IMR-90 (cell line): ENCODE results near the gene CLIC1. TPM values are rescaled to one million over a fixed set of nuclear protein-coding genes. Genes with fewer than 3 reads are reported as not detected.

ENCODE experiments used
- ATAC-seq: fragments of 200-7000 bp; cut with Tn5 transposase; 2 replicates; pipeline ENCODE4 v1.9.1; 2020; ENCODE audit warnings: low read depth, mild to moderate bottlenecking, moderate library complexity
- BruUV-seq: library from RNA; stranded (reverse); fragments of 400-500 nt; replicated peaks from 2 replicates; lab custom pipeline; 2021; lab: Mats Ljungman, UMichigan
- CTCF ChIA-PET: fragments of 300-600 bp; formaldehyde crosslinking; extraction: SDS; loops from one replicate; lab custom pipeline; 2021; ENCODE audit warnings: antibody characterized with exemption; lab: Yijun Ruan, JAX
- POLR2A ChIA-PET: fragments of 300-600 bp; sonication (Branson Sonifier 250); formaldehyde crosslinking; loops from one replicate; lab custom pipeline; 2022; ENCODE audit warnings: antibody characterized with exemption; ENCODE audit not compliant: unreplicated experiment; lab: Charles Lee
- DNase-seq: peaks from one replicate; pipeline ENCODE4 v3.0.0; 2013
- H2AFZ ChIP-seq: replicated peaks from 2 replicates; pipeline ENCODE3; 2013; ENCODE audit warnings: low read length, mild to moderate bottlenecking; ENCODE audit not compliant: poor library complexity
- H2AK5ac ChIP-seq: 2 replicates; pipeline ENCODE4 v1.6.1; 2013; ENCODE audit warnings: low read depth, low read length, inconsistent platforms
- H2AK9ac ChIP-seq: replicated peaks from 2 replicates; pipeline ENCODE3; 2013; ENCODE audit warnings: mild to moderate bottlenecking, low read depth, low read length, moderate library complexity; ENCODE audit not compliant: poor library complexity
- H2BK120ac ChIP-seq: 2 replicates; pipeline ENCODE4 v1.6.1; 2013; ENCODE audit warnings: low read depth, low read length, inconsistent platforms
- H2BK15ac ChIP-seq: 3 replicates; pipeline ENCODE4 v1.6.1; 2013; ENCODE audit warnings: low read depth, low read length, inconsistent platforms
- H2BK20ac ChIP-seq: 2 replicates; pipeline ENCODE4 v1.6.1; 2013; ENCODE audit warnings: low read depth, mild to moderate bottlenecking, inconsistent platforms, low read length, moderate library complexity
- H2BK5ac ChIP-seq: 2 replicates; pipeline ENCODE4 v1.6.1; 2013; ENCODE audit warnings: mild to moderate bottlenecking, low read depth, low read length, inconsistent platforms; ENCODE audit not compliant: poor library complexity, severe bottlenecking
- H3K14ac ChIP-seq: replicated peaks from 2 replicates; pipeline ENCODE4 v1.6.1; 2013; ENCODE audit warnings: low read depth, low read length, inconsistent platforms
- H3K18ac ChIP-seq: 2 replicates; pipeline ENCODE4 v1.6.1; 2013; ENCODE audit warnings: low read depth, low read length, control low read depth
- H3K23ac ChIP-seq: 2 replicates; pipeline ENCODE4 v1.6.1; 2013; ENCODE audit warnings: low read depth, low read length, inconsistent platforms
- H3K27ac ChIP-seq: 2 replicates; pipeline ENCODE4 v1.5.1; 2013; ENCODE audit warnings: mild to moderate bottlenecking, control low read depth, low read length; ENCODE audit not compliant: insufficient read depth
- H3K27me3 ChIP-seq: 2 replicates; pipeline ENCODE4 v1.6.1; 2013; ENCODE audit warnings: low read length; ENCODE audit not compliant: control insufficient read depth, insufficient read depth
- H3K36me3 ChIP-seq: 2 replicates; pipeline ENCODE4 v1.6.1; 2013; ENCODE audit warnings: low read length, mixed read lengths; ENCODE audit not compliant: control insufficient read depth, insufficient read depth
- H3K4ac ChIP-seq: 2 replicates; pipeline ENCODE4 v1.6.1; 2013; ENCODE audit warnings: low read depth, low read length, inconsistent platforms
- H3K4me1 ChIP-seq: 2 replicates; pipeline ENCODE4 v1.6.1; 2013; ENCODE audit warnings: low read length, mixed read lengths; ENCODE audit not compliant: control insufficient read depth, insufficient read depth
- H3K4me2 ChIP-seq: 2 replicates; pipeline ENCODE4 v1.6.1; 2013; ENCODE audit warnings: low read depth, mild to moderate bottlenecking, control low read depth, low read length, moderate library complexity
- H3K4me3 ChIP-seq: 2 replicates; pipeline ENCODE4 v1.5.1; 2013; ENCODE audit warnings: low read depth, mild to moderate bottlenecking, control low read depth, low read length, moderate library complexity; ENCODE audit not compliant: insufficient read depth
- H3K56ac ChIP-seq: 2 replicates; pipeline ENCODE4 v1.6.1; 2013; ENCODE audit warnings: low read length, inconsistent platforms; ENCODE audit not compliant: insufficient read depth; ENCODE audit errors: extremely low read depth
- H3K79me1 ChIP-seq, 2 experiments: 2 replicates each; pipeline ENCODE4 v1.6.1; 2013; ENCODE audit warnings: low read length in 2 of 2, inconsistent platforms in 1 of 2, low read depth in 1 of 2
- H3K9ac ChIP-seq: 2 replicates; pipeline ENCODE4 v1.6.1; 2013; ENCODE audit warnings: low read depth, low read length, control low read depth
- H3K9me1 ChIP-seq: 2 replicates; pipeline ENCODE4 v1.6.1; 2013; ENCODE audit warnings: low read length, inconsistent platforms; ENCODE audit not compliant: insufficient read depth
- H3K9me3 ChIP-seq: 2 replicates; pipeline ENCODE4 v1.6.1; 2013; ENCODE audit warnings: low read length; ENCODE audit not compliant: control insufficient read depth, insufficient read depth
- H4K20me1 ChIP-seq: 2 replicates; pipeline ENCODE4 v1.6.1; 2013; ENCODE audit warnings: low read length, inconsistent platforms; ENCODE audit not compliant: insufficient read depth
- H4K5ac ChIP-seq: 2 replicates; pipeline ENCODE4 v1.6.1; 2013; ENCODE audit warnings: mild to moderate bottlenecking, low read depth, low read length, control low read depth
- H4K8ac ChIP-seq, 2 experiments: 2 replicates each; pipeline ENCODE4 v1.6.1; 2013; ENCODE audit warnings: low read depth in 2 of 2, low read length in 2 of 2, control low read depth in 1 of 2, inconsistent platforms in 1 of 2
- H4K91ac ChIP-seq: 2 replicates; pipeline ENCODE4 v1.6.1; 2013; ENCODE audit warnings: low read depth, low read length, inconsistent platforms; ENCODE audit not compliant: insufficient read depth
- BHLHE40 ChIP-seq: fragments of 150-350 bp; IDR thresholded peaks from 2 replicates; pipeline ENCODE4 v1.6.1; 2016; ENCODE audit warnings: mild to moderate bottlenecking, low read depth, low read length
- CEBPB ChIP-seq: IDR thresholded peaks from 2 replicates; pipeline ENCODE4 v1.6.1; 2012; ENCODE audit warnings: low read depth, low read length, improper control_type of control experiment
- CHD1 ChIP-seq: IDR thresholded peaks from 2 replicates; pipeline ENCODE4 v1.6.1; 2012; ENCODE audit warnings: low read depth, low read length, improper control_type of control experiment
- CTCF ChIP-seq: conservative IDR thresholded peaks from 2 replicates; pipeline ENCODE4 v1.5.1; 2012; ENCODE audit warnings: mild to moderate bottlenecking, low read depth, low read length, improper control_type of control experiment
- ELK1 ChIP-seq: fragments of 150-350 bp; IDR thresholded peaks from 2 replicates; pipeline ENCODE4 v1.6.1; 2016; ENCODE audit warnings: low read depth, mild to moderate bottlenecking, low read length, moderate library complexity, borderline replicate concordance
- FOS ChIP-seq: fragments of 150-350 bp; IDR thresholded peaks from 2 replicates; pipeline ENCODE4 v1.6.1; 2016; ENCODE audit warnings: low read depth, low read length
- MAFK ChIP-seq: IDR thresholded peaks from 2 replicates; pipeline ENCODE4 v1.6.1; 2012; ENCODE audit warnings: low read depth, low read length, improper control_type of control experiment
- MAZ ChIP-seq: IDR thresholded peaks from 2 replicates; pipeline ENCODE4 v1.6.1; 2012; ENCODE audit warnings: low read depth, mild to moderate bottlenecking, low read length, improper control_type of control experiment, moderate library complexity, borderline replicate concordance
- MXI1 ChIP-seq: IDR thresholded peaks from 2 replicates; pipeline ENCODE4 v1.6.1; 2012; ENCODE audit warnings: low read depth, mild to moderate bottlenecking, low read length, moderate library complexity, borderline replicate concordance
- NFE2L2 ChIP-seq: fragments of 150-350 bp; IDR thresholded peaks from 2 replicates; pipeline ENCODE4 v1.6.1; 2016; ENCODE audit warnings: low read depth, mild to moderate bottlenecking, low read length
- POLR2A ChIP-seq: IDR thresholded peaks from 2 replicates; pipeline ENCODE4 v1.6.1; 2012; ENCODE audit warnings: mild to moderate bottlenecking, low read depth, low read length
- RFX5 ChIP-seq: IDR thresholded peaks from 2 replicates; pipeline ENCODE4 v1.8.0; 2012; ENCODE audit warnings: low read depth, mild to moderate bottlenecking, low read length, moderate library complexity
- SMC3 ChIP-seq: fragments of 150-350 bp; IDR thresholded peaks from 2 replicates; pipeline ENCODE4 v1.6.1; 2016; ENCODE audit warnings: low read depth, mild to moderate bottlenecking, antibody characterized with exemption, low read length, moderate library complexity
- WGBS, 2 experiments: methylation state at CpG; one replicate each; pipeline versions ENCODE4 v1.1.5 to v1.1.7; 2013; ENCODE audit warnings: missing lambda C conversion rate in 2 of 2; ENCODE audit not compliant: insufficient read length in 1 of 2; ENCODE audit errors: extremely low coverage in 2 of 2; 5-methylcytosine and 5-hydroxymethylcytosine counted together
- dilution Hi-C: fragments of 300-500 bp; cut with HindIII; formaldehyde crosslinking; loops from one replicate; pipeline ENCODE4 v1.14.3; 2018; ENCODE audit warnings: low sequenced_read_pairs; ENCODE audit not compliant: unreplicated experiment
- in situ Hi-C: fragments of 300-500 bp; cut with MboI; formaldehyde crosslinking; loops from 3 replicates; pipeline ENCODE4 v1.14.3; 2019; ENCODE audit warnings: low sequenced_read_pairs, inconsistent platforms, mixed read lengths
- intact Hi-C: fragments of 100-400 bp; cut with micrococcal nuclease; formaldehyde crosslinking; loops from 2 replicates; pipeline ENCODE4 v1.10.0; 2022
- polyA plus RNA-seq, 3 experiments: library from polyadenylated mRNA; depleted of rRNA; stranded (reverse); fragments of >200 nt; gene quantifications; 2 replicates each; pipeline ENCODE4 v1.2.3, GENCODE V29; 2012; ENCODE audit warnings: low replicate concordance in 1 of 3
- total RNA-seq: library from RNA; depleted of rRNA; stranded (reverse); fragments of >200 nt; gene quantifications from 2 replicates; pipeline ENCODE4 v1.2.3, GENCODE V29; 2012
- TF ChIP-seq, protein P1 (sequence below): fragments of 150-350 bp; IDR thresholded peaks from 2 replicates; pipeline ENCODE4 v1.6.1; 2017; ENCODE audit warnings: mild to moderate bottlenecking, antibody characterized with exemption, low read length, low read depth

Gene CLIC1
- total and polyA plus RNA-seq, 2 of the 4 experiments (the other 2 are of a cell fraction) = 706 to 1,185 TPM

- Histone ChIP-seq H3K79me1 (peaks cover 13 to 50% of the 10 kb centered on the region in 2 experiments; a peak in 3 of 4 replicates), H4K5ac (no peak overlapping the region), H4K91ac (peak overlapping the region; percentile 85), H3K9me1 (peaks cover 13% of the 10 kb centered on the region), H2BK120ac (no peak overlapping the region), H3K9me3 (no peaks in the 10 kb centered on the region), H3K56ac (peak overlapping the region; percentile 93), H2AK9ac (peak overlapping the region; percentile 90), H4K20me1 (no peaks in the 10 kb centered on the region), H3K27me3 (no peaks in the 10 kb centered on the region), H3K9ac (peak overlapping the region; percentile 72), H3K4me3 (peak overlapping the region; percentile 73), H2AK5ac (peak overlapping the region; percentile 91), H3K18ac (no peak overlapping the region), H3K23ac (peak overlapping the region; percentile 87; the same call in 1 of the 2 replicates), H3K4me1 (peaks cover 13% of the 10 kb centered on the region), H3K36me3 (peaks cover 3% of the 10 kb centered on the region), H3K27ac (peak overlapping the region; percentile 68; the same call in 1 of the 2 replicates), H2BK5ac (peak overlapping the region; percentile 51), H2BK15ac (no peak overlapping the region), H4K8ac (peak overlapping the region; percentile 73 to 74; a peak in 3 of 4 replicates), H3K14ac (peak overlapping the region; percentile 95), H3K4ac (peak overlapping the region; percentile 89), H2BK20ac (no peak overlapping the region), H3K4me2 (peak overlapping the region; percentile 82), H2AFZ (peak overlapping the region; percentile 96)
- intact Hi-C loops = no loop called here
- in situ Hi-C loops = no loop called here
- ChIA-PET POLR2A (no interaction called here), CTCF (interaction anchor here (0.9 kb wide), 1 partner anchor 89 kb away, joined by 3 read pairs; no protein-coding TSS in a partner anchor)
- ATAC-seq = no peak; the same call in 1 of the 2 replicates
- 30% methylated on average over 15 of the region's 29 CpGs; no CpG with 5 or more reads in 1 of the 2 experiments for WGBS, 2 experiments
- DNase-seq = no peak
- dilution Hi-C loops = no loop called here
- no TSS peak for BruUV-seq
- TF ChIP-seq CEBPB = no peak
- TF ChIP-seq BHLHE40 = no peak
- TF ChIP-seq ELK1 = no peak
- TF ChIP-seq SMC3 = no peak
- no peak for TF ChIP-seq MAZ
- TF ChIP-seq RFX5 = no peak
- TF ChIP-seq, protein P1, sequence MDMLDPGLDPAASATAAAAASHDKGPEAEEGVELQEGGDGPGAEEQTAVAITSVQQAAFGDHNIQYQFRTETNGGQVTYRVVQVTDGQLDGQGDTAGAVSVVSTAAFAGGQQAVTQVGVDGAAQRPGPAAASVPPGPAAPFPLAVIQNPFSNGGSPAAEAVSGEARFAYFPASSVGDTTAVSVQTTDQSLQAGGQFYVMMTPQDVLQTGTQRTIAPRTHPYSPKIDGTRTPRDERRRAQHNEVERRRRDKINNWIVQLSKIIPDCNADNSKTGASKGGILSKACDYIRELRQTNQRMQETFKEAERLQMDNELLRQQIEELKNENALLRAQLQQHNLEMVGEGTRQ = no peak
- TF ChIP-seq CTCF = no peak
- TF ChIP-seq POLR2A = no peak
- no peak for TF ChIP-seq CHD1
- TF ChIP-seq NFE2L2 = no peak
- no peak for TF ChIP-seq MAFK
- no peak for TF ChIP-seq FOS
- no peak for TF ChIP-seq MXI1
Measured at GRCh38 chr6:31740397-31741223, 4.3 kb upstream of the CLIC1 start.
